Measurements from ENCODE around the gene GPT2.

The GPT2 gene

GRCh38 chr16:46895399-46896313 is 11.5 kb downstream of the GPT2 start:
- no peak for TF ChIP-seq ZFX (IDR thresholded peaks at IDR 0.05)
- peak overlapping the region; percentile 70 for H3K27ac ChIP-seq

GRCh38 chr16:46896314-46896968 is 12.3 kb downstream of the GPT2 start:
- peak overlapping the region; percentile 70 for H3K27ac ChIP-seq
- no peak for TF ChIP-seq CTCF (conservative IDR thresholded peaks at IDR 0.05)
- TF ChIP-seq ZFX (IDR thresholded peaks at IDR 0.05) = no peak

GRCh38 chr16:46897471-46897870 is 13.3 kb downstream of the GPT2 start:
- TF ChIP-seq CTCF (conservative IDR thresholded peaks at IDR 0.05) (no peak), ZFX (IDR thresholded peaks at IDR 0.05) (no peak)
- H3K27ac ChIP-seq = no peak overlapping the region; the same call in 1 of the 2 replicates

GRCh38 chr16:46898006-46898405 is 13.8 kb downstream of the GPT2 start:
- no peak overlapping the region for H3K27ac ChIP-seq
- TF ChIP-seq CTCF (conservative IDR thresholded peaks at IDR 0.05) (no peak), ZFX (IDR thresholded peaks at IDR 0.05) (no peak)

- no peak overlapping the region for H3K27ac ChIP-seq
- TF ChIP-seq CTCF (conservative IDR thresholded peaks at IDR 0.05) (no peak), ZFX (IDR thresholded peaks at IDR 0.05) (no peak)
Observed at GRCh38 chr16:46899443-46900143, 15.4 kb downstream of the GPT2 start.

- TF ChIP-seq CTCF (conservative IDR thresholded peaks at IDR 0.05) (no peak), ZFX (IDR thresholded peaks at IDR 0.05) (no peak)
- H3K27ac ChIP-seq = no peak overlapping the region
Observed at GRCh38 chr16:46900455-46901235, 16.5 kb downstream of the GPT2 start.

- H3K27ac ChIP-seq = no peak overlapping the region
- TF ChIP-seq ZFX (IDR thresholded peaks at IDR 0.05) = no peak
- TF ChIP-seq CTCF (conservative IDR thresholded peaks at IDR 0.05) = no peak
Observed at GRCh38 chr16:46901709-46902108, 17.5 kb downstream of the GPT2 start.

Measured in C4-2B (cell line).